ENCODE results near the gene LHX5.

The LHX5 gene

DNA sequence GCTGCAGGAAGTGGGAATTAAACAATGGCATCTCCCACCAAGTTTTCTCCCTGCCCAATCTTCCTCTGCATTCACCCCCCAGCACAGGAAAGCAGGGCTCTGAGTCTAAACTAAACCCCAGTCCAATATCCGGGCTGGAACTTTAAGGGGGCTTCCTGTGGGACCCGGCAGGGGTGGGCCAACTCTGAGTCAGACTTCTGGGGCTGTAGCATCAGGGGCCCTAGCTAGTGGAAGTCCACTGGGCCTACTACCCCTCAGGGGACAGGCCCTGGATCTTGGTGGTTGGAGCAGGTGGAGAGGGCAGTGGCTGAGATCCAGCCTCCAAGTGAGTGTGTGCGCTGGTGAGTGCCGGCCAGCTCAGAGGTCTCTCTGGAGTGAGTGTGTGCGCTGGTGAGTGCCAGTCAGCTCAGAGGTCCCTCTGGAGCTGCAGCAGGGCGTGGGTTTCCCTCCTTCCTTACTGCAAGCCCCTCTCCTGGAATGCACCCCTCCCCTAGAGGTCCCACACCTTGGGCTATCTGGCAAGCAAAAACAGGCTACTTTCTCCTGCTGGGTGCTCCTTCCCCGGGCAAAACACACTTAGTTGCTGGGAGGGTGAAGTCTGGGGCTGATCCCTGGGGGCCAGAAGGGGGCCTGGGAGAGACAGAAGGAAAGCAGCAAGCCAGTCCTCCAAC, 5.6 kb upstream of the LHX5 start:
- no peak for DNase-seq

- DNase-seq: no peak
Observed at GRCh38 chr12:113476176-113476986, 4.7 kb upstream of the LHX5 start.

GRCh38 chr12:113475451-113476175, 3.9 kb upstream of the LHX5 start:
- DNase-seq: no peak

GRCh38 chr12:113474635-113475436, 3.2 kb upstream of the LHX5 start:
- DNase-seq: no peak

DNA sequence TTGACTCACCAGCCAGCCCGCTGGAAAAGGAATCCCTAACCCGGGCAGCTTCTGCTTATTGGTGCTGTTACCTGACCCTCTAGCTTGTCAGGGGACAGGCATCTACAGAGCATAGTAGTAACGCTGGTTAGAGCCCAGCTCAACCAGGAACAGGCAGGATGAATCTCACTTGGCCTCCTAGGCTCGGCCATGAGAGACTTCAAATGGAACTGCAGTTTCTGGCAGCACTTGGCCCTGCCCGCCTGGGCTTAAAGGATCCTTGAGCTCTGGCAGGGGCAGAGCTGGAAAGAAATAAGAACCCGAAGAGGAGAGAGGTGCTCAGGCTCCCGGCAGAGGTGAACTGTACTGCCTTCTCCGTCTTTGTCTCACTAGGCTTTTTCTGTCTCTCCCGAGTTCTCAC, 2.3 kb upstream of the LHX5 start:
- DNase-seq: no peak

DNA sequence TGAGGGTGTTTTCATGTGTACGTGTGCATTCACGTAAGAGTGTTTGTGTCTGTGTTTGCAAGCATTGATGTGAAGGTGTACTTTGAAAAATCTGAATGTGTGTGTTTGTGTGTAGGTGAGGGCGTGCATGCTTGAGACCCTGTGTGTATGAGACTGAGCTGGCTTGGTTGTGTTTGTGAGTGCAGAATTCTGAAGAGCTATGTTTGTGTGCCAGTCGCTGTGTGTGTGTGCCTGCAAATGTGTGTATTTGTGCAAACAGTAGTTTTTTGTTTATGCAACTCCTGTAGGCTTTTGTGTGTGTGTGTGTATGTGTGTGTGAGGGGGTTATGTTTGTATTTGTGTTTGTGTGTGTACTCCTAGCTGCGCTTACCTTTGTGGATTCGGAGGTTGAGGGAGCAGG, 1.7 kb upstream of the LHX5 start:
- DNase-seq: no peak

DNA sequence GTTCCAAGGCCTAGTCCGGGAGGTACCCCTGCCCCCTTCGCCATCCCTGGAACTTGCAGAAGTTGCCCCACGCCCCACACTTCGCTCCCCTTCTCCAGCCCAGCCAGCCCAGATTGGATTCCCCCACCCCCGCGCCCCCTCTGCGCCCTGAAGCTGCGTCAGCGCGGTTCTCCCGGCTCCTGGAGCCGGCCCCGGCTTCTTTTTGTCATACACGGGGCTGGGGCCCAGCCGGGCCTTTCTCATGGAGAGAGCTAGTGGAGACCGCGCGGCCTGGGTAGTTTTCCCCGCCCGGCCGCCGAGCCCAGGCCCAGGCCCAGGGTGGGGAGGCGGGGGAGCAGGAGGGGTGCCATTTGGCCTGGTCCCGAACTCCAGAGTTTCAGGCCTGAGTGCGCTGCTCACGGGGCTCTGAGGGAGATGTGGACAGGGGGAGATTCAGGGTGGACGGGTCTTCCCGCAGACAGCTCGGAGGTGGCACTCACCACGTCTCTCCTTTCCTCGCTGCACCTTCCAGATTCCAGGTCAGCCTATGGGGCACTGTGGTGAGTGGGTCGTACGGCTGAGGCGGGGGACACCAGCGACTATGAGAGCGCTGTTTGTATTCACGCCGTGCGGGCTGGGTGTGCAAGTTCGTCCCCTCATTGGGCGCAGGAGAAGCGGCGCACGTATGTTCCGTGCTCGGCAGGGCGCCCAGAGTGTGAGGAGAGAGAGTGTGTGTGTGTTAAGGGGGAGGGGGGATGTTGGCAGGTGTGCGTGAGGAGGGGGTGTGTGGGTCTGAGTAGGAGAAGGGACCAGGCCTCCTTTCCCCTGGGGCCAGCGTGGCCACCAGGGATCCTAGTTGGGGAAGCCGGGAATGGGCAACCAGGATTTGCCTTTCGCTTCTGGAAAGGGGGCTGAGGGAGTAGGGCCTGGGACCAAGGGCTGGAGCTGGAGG, 785 bp upstream of the LHX5 start:
- DNase-seq: no peak

DNA sequence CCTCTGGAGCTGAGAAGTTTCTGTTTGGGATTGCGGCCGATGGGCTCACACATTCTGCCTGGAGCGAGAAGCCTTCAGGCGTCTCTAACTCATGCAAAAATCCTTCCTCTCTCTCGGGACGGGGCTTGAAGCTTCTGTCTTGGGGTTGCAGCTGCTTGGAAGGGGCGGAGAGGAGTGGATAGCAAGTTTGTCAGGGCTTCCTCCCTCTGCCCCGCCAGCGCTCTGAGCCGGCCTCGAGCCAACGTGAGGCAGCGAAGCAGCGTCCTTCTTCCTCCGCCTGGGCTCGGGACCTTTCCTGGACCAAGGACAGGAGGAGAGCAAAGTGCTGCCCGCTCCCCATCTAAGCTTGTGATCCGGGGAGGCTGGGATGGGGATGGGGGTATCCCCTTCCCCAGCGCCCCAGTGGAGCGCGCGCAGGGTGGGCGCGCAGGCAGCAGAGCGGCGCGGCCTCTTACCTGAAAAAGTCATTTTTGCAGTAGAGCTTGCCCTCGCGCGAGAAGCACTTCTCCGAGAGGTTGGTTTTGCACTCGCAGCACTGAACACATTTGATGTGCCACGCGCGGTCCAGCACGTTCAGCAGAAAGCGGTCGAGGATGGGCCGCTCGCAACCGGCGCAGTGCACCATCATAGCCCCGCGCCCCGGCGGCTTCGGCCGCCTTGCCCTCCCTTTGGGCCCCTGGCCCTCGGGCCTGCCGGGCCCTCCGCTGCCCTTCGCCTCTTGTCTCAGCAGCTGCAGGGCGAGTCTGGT, 626 bp downstream of the LHX5 start:
- no peak for DNase-seq

DNA sequence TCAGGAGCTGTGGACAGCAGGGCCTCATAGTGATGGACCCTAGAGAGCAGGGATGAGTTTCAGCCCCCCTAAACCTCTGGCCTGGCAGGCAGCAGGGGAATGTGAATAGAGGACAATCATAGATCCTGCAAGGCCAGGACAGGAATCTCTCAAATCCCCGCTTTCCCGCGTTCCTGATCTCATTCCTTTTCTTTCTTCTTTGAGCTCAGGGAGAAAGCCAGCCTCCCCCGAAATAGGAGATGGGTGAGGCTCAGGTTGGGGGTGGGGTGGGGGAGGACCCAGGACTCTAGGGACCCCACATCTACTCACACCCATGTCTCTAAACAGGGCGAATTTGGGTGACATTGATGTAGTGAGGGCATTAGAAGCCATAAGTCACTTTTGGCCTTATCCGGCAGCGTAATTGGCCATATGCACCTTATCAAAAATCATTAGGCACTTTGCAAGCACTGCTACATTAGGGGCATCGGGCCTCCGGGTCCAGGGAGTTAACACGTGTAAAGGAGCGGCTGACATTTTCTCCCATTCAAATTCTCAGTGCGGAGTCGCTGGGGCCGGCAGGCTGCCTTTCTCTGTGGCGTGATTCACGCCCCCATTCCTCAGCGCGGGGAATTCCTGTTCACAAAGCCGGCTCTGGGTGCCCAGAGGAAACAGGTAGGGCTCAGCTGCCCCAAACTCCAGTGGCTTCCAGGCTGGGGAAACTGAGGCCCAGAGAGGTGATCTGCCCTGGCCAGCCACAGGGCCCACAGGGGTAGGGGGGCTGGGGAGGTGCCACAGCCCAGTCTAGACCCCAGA, 1.5 kb downstream of the LHX5 start:
- DNase-seq: no peak

- no peak for DNase-seq
Observed at GRCh38 chr12:113469224-113469948, 2.3 kb downstream of the LHX5 start.

- no peak for DNase-seq
Observed at GRCh38 chr12:113468365-113469223, 3.1 kb downstream of the LHX5 start.

DNA sequence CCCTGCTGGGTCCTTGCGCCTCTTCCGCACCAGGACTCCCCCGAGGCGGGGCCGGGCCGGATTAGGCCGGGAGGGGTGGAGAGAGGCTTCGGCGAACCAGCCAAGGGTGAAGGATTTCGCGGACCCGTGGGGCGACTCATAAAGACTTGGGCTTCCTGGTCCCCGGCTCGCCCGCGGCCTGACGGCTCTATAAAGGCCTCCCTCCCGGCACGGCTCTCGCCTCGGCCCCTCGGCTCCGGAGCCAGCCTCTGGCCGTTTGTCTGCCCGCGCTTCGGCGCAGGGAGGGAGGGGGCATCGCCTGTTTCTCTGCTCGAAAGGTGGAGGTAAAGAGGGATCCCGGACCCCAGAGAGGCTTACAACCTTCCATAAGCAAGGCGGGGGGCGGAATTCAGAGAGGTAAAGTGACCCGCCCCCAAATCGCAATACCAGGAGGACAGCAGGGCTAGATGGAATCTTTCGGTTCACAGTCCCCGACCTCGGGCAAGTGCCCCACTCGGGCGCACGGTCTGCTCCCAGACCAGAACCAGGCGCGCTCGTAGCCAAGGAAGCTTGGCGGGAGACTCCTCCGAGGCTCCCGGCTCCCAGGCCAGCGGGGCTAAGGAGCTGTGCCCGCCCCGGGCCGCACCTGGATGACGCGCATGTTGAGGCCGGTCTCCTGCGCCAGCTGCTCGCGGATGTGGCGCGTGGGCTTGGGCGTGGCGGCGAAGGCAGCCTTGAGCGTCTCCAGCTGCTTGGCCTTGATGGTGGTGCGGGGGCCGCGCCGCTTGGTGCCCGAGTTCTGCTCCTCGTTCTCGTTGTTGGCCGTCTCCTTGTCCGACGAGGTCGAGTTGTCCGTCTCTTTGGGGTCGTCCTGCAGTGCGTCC, 3.9 kb downstream of the LHX5 start:
- DNase-seq: no peak

DNA sequence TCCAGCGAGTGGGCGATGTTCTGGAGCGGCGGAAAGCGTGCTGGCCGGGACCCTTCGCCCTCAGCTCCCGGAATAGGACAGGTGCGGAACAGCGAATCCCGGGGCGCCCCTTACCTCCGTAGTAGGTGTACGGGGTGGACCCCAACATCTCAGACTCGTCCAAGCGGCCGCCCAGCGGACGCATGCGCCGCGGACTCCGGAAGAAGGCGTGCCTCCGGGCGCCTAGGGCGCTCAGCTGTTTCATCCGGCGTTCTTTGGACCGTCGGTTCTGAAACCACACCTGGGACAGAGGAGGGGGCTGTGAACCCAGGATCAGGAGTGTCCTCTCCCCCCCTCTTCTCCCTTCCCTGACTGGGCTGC, 4.5 kb downstream of the LHX5 start:
- no peak for DNase-seq

- DNase-seq: no peak
Observed at GRCh38 chr12:113466454-113467141, 5.1 kb downstream of the LHX5 start.

- DNase-seq: no peak
Observed at GRCh38 chr12:113465808-113466453, 5.7 kb downstream of the LHX5 start.
